K562 (cell line): ENCODE data around the gene MBOAT1. TPM values are rescaled to one million over a fixed set of nuclear protein-coding genes. Genes with fewer than 3 reads are reported as not detected.

Experiments
- ATAC-seq: fragments of 200-7000 bp; cut with Tn5 transposase; 3 replicates; pipeline ENCODE4 v1.9.1; 2020; ENCODE audit warnings: moderate library complexity
- BruUV-seq: library from RNA; stranded (reverse); fragments of 400-500 nt; replicated peaks from 2 replicates; lab custom pipeline; 2021; lab: Mats Ljungman, UMichigan
- CTCF ChIA-PET: fragments of 300-600 bp; formaldehyde crosslinking; extraction: SDS; loops from one replicate; lab custom pipeline; 2021; ENCODE audit warnings: low intra/inter-chr PET ratio; lab: Yijun Ruan, JAX
- POLR2A ChIA-PET: fragments of 300-600, 350-650 bp; sonication (Branson Sonifier 250); formaldehyde crosslinking; extraction: SDS; loops from one replicate; lab custom pipeline; 2021; ENCODE audit warnings: antibody characterized with exemption, inconsistent platforms; lab: Yijun Ruan, JAX
- DNase-seq, 4 experiments: peaks; one replicate each; pipeline versions ENCODE4 v3.0.0 to v3.0.0-alpha.2; 2011 to 2018; ENCODE audit warnings: low spot score in 3 of 4, mixed read lengths in 3 of 4; ENCODE audit errors: extremely low read depth in 1 of 4
- FAIRE-seq: peaks from 2 replicates; lab custom pipeline; 2011; peaks lifted over from hg19 to GRCh38; lab: Jason Lieb, UNC
- H2AFZ ChIP-seq: 2 replicates; pipeline ENCODE4 v1.6.0; 2011; ENCODE audit warnings: low read depth, low read length, control low read depth, inconsistent platforms
- H3K27ac ChIP-seq: fragments of 200-600 bp; 3 replicates; pipeline ENCODE4 v1.8.0; 2011; ENCODE audit warnings: low read depth, mild to moderate bottlenecking, control low read depth, inconsistent platforms, low read length, moderate library complexity, mixed read lengths; ENCODE audit errors: extremely low read depth
- H3K27me3 ChIP-seq, 2 experiments: fragments of 300-600 bp in 1 of 2; 2 replicates in 1 of 2; 3 replicates in 1 of 2; pipeline versions ENCODE4 v1.6.0 to v1.8.0; 2011; ENCODE audit warnings: inconsistent platforms in 2 of 2, low read length in 2 of 2, mild to moderate bottlenecking in 1 of 2, mixed read lengths in 1 of 2, moderate library complexity in 1 of 2; ENCODE audit not compliant: control insufficient read depth in 2 of 2, insufficient read depth in 2 of 2
- H3K36me3 ChIP-seq: fragments of 300-600 bp; 3 replicates; pipeline ENCODE4 v1.8.0; 2011; ENCODE audit warnings: mild to moderate bottlenecking, low read length, inconsistent platforms; ENCODE audit not compliant: control insufficient read depth, insufficient read depth
- H3K4me1 ChIP-seq, 2 experiments: fragments of 200-600 bp in 1 of 2; replicated peaks in 1 of 2; 2 replicates in 1 of 2; 3 replicates in 1 of 2; pipeline versions ENCODE4 v1.5.1 to v1.8.0; 2011; ENCODE audit warnings: inconsistent platforms in 2 of 2, low read length in 2 of 2, mild to moderate bottlenecking in 1 of 2, mixed read lengths in 1 of 2, moderate library complexity in 1 of 2; ENCODE audit not compliant: control insufficient read depth in 2 of 2, insufficient read depth in 2 of 2
- H3K4me2 ChIP-seq: 2 replicates; pipeline ENCODE4 v1.6.1; 2011; ENCODE audit warnings: low read length, control low read depth, inconsistent platforms, mixed read lengths; ENCODE audit not compliant: insufficient read depth
- H3K4me3 ChIP-seq: fragments of 200-600 bp; sonication (generic), shearing (Covaris generic); 2 replicates; pipeline ENCODE4 v1.5.1; 2016; ENCODE audit warnings: control low read depth, inconsistent platforms
- H3K79me2 ChIP-seq: fragments of 200-600 bp; 3 replicates; pipeline ENCODE4 v1.8.0; 2011; ENCODE audit warnings: low read length, inconsistent platforms; ENCODE audit not compliant: control insufficient read depth, insufficient read depth
- H3K9ac ChIP-seq, 2 experiments: 2 replicates each; pipeline versions ENCODE4 v1.6.0 to v1.6.1; 2011; ENCODE audit warnings: low read depth in 2 of 2, low read length in 2 of 2, control low read depth in 1 of 2, inconsistent platforms in 1 of 2, mild to moderate bottlenecking in 1 of 2, mixed read lengths in 1 of 2; ENCODE audit not compliant: insufficient read depth in 1 of 2
- H3K9me1 ChIP-seq: one replicate; pipeline ENCODE4 v1.6.0; 2011; ENCODE audit warnings: inconsistent platforms, mild to moderate bottlenecking, low read length, moderate library complexity; ENCODE audit not compliant: control insufficient read depth, insufficient read depth
- H3K9me3 ChIP-seq: replicated peaks from 2 replicates; pipeline ENCODE4 v1.5.1; 2011; ENCODE audit warnings: low read depth, low read length, inconsistent platforms; ENCODE audit not compliant: control insufficient read depth, insufficient read depth
- H4K20me1 ChIP-seq: replicated peaks from 2 replicates; pipeline ENCODE4 v1.6.1; 2011; ENCODE audit warnings: low read length, inconsistent platforms, mixed read lengths; ENCODE audit not compliant: control insufficient read depth, insufficient read depth
- BRD4 ChIP-seq: fragments of 200-600 bp; sonication (generic); IDR thresholded peaks from 2 replicates; pipeline ENCODE4 v1.6.1; 2017; ENCODE audit warnings: inconsistent platforms
- MED1 ChIP-seq: sonication (generic); formaldehyde crosslinking; IDR thresholded peaks from 2 replicates; pipeline ENCODE4 v1.8.1; 2023; ENCODE audit warnings: missing genetic modification reagents, borderline replicate concordance
- MEF2A ChIP-seq: IDR thresholded peaks from 2 replicates; pipeline ENCODE4 v1.6.1; 2011; ENCODE audit warnings: low read depth, mild to moderate bottlenecking, low read length, moderate library complexity; ENCODE audit not compliant: control insufficient read depth
- PRPF4 ChIP-seq: fragments of 200-400 bp; formaldehyde crosslinking; IDR thresholded peaks from one replicate; pipeline ENCODE4 v1.6.1; 2017; ENCODE audit warnings: low read length, low read depth, mild to moderate bottlenecking; ENCODE audit not compliant: insufficient read depth, poor library complexity, severe bottlenecking
- RCOR1 ChIP-seq, 2 experiments: IDR thresholded peaks; 2 replicates each; pipeline ENCODE4 v1.6.1; 2012; ENCODE audit warnings: low read depth in 2 of 2, low read length in 2 of 2, borderline replicate concordance in 1 of 2, improper control_type of control experiment in 1 of 2
- RNF2 ChIP-seq: sonication (generic); IDR thresholded peaks from 2 replicates; pipeline ENCODE4 v1.6.1; 2016
- ZNF79 ChIP-seq: fragments of 250-450 bp; sonication (Bioruptor Pico); IDR thresholded peaks from 2 replicates; pipeline ENCODE4 v1.4.0; 2020; ENCODE audit warnings: low read depth, mild to moderate bottlenecking, moderate library complexity
- WGBS: fragments of 100-300 bp; shearing (Covaris generic); methylation state at CpG from one replicate; pipeline ENCODE4 v1.1.6; 2016; ENCODE audit warnings: low coverage, mixed read lengths; ENCODE audit not compliant: insufficient coverage; ENCODE audit errors: missing lambda C conversion rate; 5-methylcytosine and 5-hydroxymethylcytosine counted together
- in situ Hi-C: fragments of 300-500 bp; cut with MboI; formaldehyde crosslinking; loops from 4 replicates; pipeline ENCODE4 v1.15.0; 2018; ENCODE audit warnings: inconsistent platforms, mixed read lengths
- intact Hi-C: fragments of 100-400 bp; cut with micrococcal nuclease; formaldehyde crosslinking; loops from 2 replicates; pipeline ENCODE4 v1.14.2; 2022
- polyA plus RNA-seq, 8 experiments: library from polyadenylated mRNA; depleted of rRNA in 4 of 8; stranded (reverse) in 5 of 8; unstranded in 3 of 8; fragments of >200 nt; fragmentation: Nextera tagmentation in 2 of 8; fragmentation: Illumina TruSeq in 1 of 8; extraction: Ambion mirVana in 2 of 8; extraction: Trizol in 1 of 8; gene quantifications; 2 replicates each; pipeline versions ENCODE4 v1.2.1 to v1.2.3, GENCODE V29; 2011 to 2014; ENCODE audit warnings: inconsistent platforms in 1 of 8, missing spikeins in 1 of 8
- total RNA-seq, 7 experiments: library from RNA; depleted of rRNA in 6 of 7; stranded (reverse); fragments of >200 nt in 6 of 7; fragmentation: Illumina TruSeq in 2 of 7; extraction: Trizol in 2 of 7; gene quantifications; 2 replicates each; pipeline versions ENCODE4 v1.2.1 to v1.2.3, GENCODE V29; 2011 to 2021; ENCODE audit warnings: low replicate concordance in 1 of 7
- TF ChIP-seq, protein P1 (sequence below), 2 experiments: fragments of 150-350 bp in 1 of 2; IDR thresholded peaks; 2 replicates each; pipeline ENCODE4 v1.6.1; 2012 to 2016; ENCODE audit warnings: low read depth in 2 of 2, low read length in 2 of 2, mild to moderate bottlenecking in 1 of 2, moderate library complexity in 1 of 2

MBOAT1 gene
- total and polyA plus RNA-seq, 9 of the 15 experiments (the other 6 are each of a cell fraction or from before 2014, with no cell fraction given): 0.13 to 16.5 (median 10.3) TPM

- POLR2A ChIA-PET: interaction anchor here (0.6 to 1.1 kb wide), 6 partner anchors 32 to 1501 kb away, joined by 3 to 4 read pairs (median 3); no protein-coding TSS in a partner anchor
- no peaks in the 10 kb centered on the region for H3K9me1 ChIP-seq
- in situ Hi-C loops (no loop called here), intact Hi-C loops (no loop called here)
- peak; percentile 96 for ATAC-seq
- peak; percentile 87 for FAIRE-seq
- H4K20me1 ChIP-seq: no peaks in the 10 kb centered on the region
- peak overlapping the region; percentile 50; the same call in 2 of the 3 replicates for H3K27ac ChIP-seq
- no peaks in the 10 kb centered on the region for H3K79me2 ChIP-seq
- H3K4me2 ChIP-seq: peak overlapping the region; percentile 70
- CTCF ChIA-PET: no interaction called here
- peak; percentile 47 to 91 (median 72) for DNase-seq
- H2AFZ ChIP-seq: peak overlapping the region; percentile 88
- peaks cover 11% of the 10 kb centered on the region for H3K9me3 ChIP-seq
- peaks cover 8 to 15% of the 10 kb centered on the region in 2 experiments; a peak in 4 of 5 replicates for H3K4me1 ChIP-seq
- H3K9ac ChIP-seq: no peak overlapping the region
- WGBS: 2% methylated on average over 12 of the region's 12 CpGs
- 0 out of 5 replicates have a peak, but pooled peaks cover 0 to 3% of the 10 kb centered on the region in 2 experiments for H3K27me3 ChIP-seq
- H3K4me3 ChIP-seq: no peak overlapping the region
- H3K36me3 ChIP-seq: no peaks in the 10 kb centered on the region
- no TSS peak for BruUV-seq
- TF ChIP-seq MEF2A (peak; percentile 75; the same call in 1 of the 2 replicates), MED1 (CRISPR knock-in tag) (no peak), BRD4 (no peak), RNF2 (peak; percentile 91), ZNF79 (CRISPR knock-in tag) (no peak), PRPF4 (no peak), RCOR1 (IDR thresholded peaks at IDR 0.05; ENCODE audit: borderline replicate concordance in 1 of 2, low read depth in 2 of 2, low read length in 2 of 2) (peak; percentile 45 to 96; a peak in 3 of 4 replicates)
- TF ChIP-seq, protein P1, sequence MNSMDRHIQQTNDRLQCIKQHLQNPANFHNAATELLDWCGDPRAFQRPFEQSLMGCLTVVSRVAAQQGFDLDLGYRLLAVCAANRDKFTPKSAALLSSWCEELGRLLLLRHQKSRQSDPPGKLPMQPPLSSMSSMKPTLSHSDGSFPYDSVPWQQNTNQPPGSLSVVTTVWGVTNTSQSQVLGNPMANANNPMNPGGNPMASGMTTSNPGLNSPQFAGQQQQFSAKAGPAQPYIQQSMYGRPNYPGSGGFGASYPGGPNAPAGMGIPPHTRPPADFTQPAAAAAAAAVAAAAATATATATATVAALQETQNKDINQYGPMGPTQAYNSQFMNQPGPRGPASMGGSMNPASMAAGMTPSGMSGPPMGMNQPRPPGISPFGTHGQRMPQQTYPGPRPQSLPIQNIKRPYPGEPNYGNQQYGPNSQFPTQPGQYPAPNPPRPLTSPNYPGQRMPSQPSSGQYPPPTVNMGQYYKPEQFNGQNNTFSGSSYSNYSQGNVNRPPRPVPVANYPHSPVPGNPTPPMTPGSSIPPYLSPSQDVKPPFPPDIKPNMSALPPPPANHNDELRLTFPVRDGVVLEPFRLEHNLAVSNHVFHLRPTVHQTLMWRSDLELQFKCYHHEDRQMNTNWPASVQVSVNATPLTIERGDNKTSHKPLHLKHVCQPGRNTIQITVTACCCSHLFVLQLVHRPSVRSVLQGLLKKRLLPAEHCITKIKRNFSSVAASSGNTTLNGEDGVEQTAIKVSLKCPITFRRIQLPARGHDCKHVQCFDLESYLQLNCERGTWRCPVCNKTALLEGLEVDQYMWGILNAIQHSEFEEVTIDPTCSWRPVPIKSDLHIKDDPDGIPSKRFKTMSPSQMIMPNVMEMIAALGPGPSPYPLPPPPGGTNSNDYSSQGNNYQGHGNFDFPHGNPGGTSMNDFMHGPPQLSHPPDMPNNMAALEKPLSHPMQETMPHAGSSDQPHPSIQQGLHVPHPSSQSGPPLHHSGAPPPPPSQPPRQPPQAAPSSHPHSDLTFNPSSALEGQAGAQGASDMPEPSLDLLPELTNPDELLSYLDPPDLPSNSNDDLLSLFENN (IDR thresholded peaks at IDR 0.05; ENCODE audit: low read depth in 2 of 2, low read length in 2 of 2): peak in 1 of 2 experiments; percentile 91; a peak in 2 of 4 replicates
Observed at GRCh38 chr6:20069021-20069522, 143.2 kb downstream of the MBOAT1 start.
